Endothelial cell of umbilical vein (primary cell): ENCODE measurements around the gene BPTF. TPM values are rescaled to one million over a fixed set of nuclear protein-coding genes. Genes with fewer than 3 reads are reported as not detected.

Experiments
- BruUV-seq: library from RNA; stranded (reverse); fragments of 400-500 nt; replicated peaks from 2 replicates; lab custom pipeline; 2021; lab: Mats Ljungman, UMichigan
- CTCF ChIA-PET: fragments of 300-600, 350-600 bp; sonication (Branson Sonifier 250); formaldehyde crosslinking; loops from one replicate; lab custom pipeline; 2021; ENCODE audit warnings: antibody characterized with exemption, inconsistent platforms; lab: Charles Lee
- POLR2A ChIA-PET: fragments of 300-600, 350-600 bp; sonication (Branson Sonifier 250); formaldehyde crosslinking; loops from one replicate; lab custom pipeline; 2021; ENCODE audit warnings: antibody characterized with exemption, inconsistent platforms; lab: Charles Lee
- DNase-seq: peaks from one replicate; pipeline ENCODE4 v3.0.0-alpha.2; 2011; ENCODE audit warnings: low read depth, low spot score
- FAIRE-seq: peaks from 2 replicates; lab custom pipeline; 2011; peaks lifted over from hg19 to GRCh38; lab: Jason Lieb, UNC
- H2AFZ ChIP-seq: 2 replicates; pipeline ENCODE4 v1.6.0; 2012; ENCODE audit warnings: low read depth, low read length, control low read depth, inconsistent platforms
- H3K27ac ChIP-seq: 2 replicates; pipeline ENCODE4 v1.5.1; 2011; ENCODE audit warnings: low read depth, mild to moderate bottlenecking, control low read depth, low read length, moderate library complexity; ENCODE audit not compliant: insufficient read depth
- H3K27me3 ChIP-seq, 2 experiments: 2 replicates each; pipeline versions ENCODE4 v1.6.0 to v1.6.1; 2011; ENCODE audit warnings: low read length in 2 of 2, mixed read lengths in 1 of 2; ENCODE audit not compliant: control insufficient read depth in 2 of 2, insufficient read depth in 2 of 2
- H3K36me3 ChIP-seq, 2 experiments: 2 replicates in 1 of 2; 3 replicates in 1 of 2; pipeline ENCODE4 v1.5.1; 2011; ENCODE audit warnings: low read length in 2 of 2, mild to moderate bottlenecking in 1 of 2, moderate library complexity in 1 of 2; ENCODE audit not compliant: control insufficient read depth in 2 of 2, insufficient read depth in 2 of 2; ENCODE audit errors: extremely low read depth in 1 of 2
- H3K4me1 ChIP-seq: 3 replicates; pipeline ENCODE4 v1.5.1; 2011; ENCODE audit warnings: mild to moderate bottlenecking, low read length; ENCODE audit not compliant: control insufficient read depth, insufficient read depth; ENCODE audit errors: extremely low read depth
- H3K4me2 ChIP-seq: 2 replicates; pipeline ENCODE4 v1.6.1; 2011; ENCODE audit warnings: low read length, control low read depth, mixed read lengths; ENCODE audit not compliant: insufficient read depth
- H3K4me3 ChIP-seq, 3 experiments: fragments of 200-600 bp in 1 of 3; sonication (generic), shearing (Covaris generic) in 1 of 3; replicated peaks in 1 of 3; 2 replicates each; pipeline ENCODE4 v1.5.1; 2011 to 2016; ENCODE audit warnings: control low read depth in 3 of 3, low read length in 3 of 3, mild to moderate bottlenecking in 2 of 3, inconsistent platforms in 1 of 3, low read depth in 1 of 3, moderate library complexity in 1 of 3; ENCODE audit not compliant: insufficient read depth in 1 of 3
- H3K79me2 ChIP-seq: 2 replicates; pipeline ENCODE4 v1.6.0; 2012; ENCODE audit warnings: low read length, inconsistent platforms; ENCODE audit not compliant: control insufficient read depth, insufficient read depth
- H3K9ac ChIP-seq: replicated peaks from 2 replicates; pipeline ENCODE3; 2011; ENCODE audit warnings: low read length, control low read depth; ENCODE audit not compliant: insufficient read depth; ENCODE audit errors: extremely low read depth
- H3K9me1 ChIP-seq: replicated peaks from 3 replicates; pipeline ENCODE4 v1.6.0; 2011; ENCODE audit warnings: mild to moderate bottlenecking, low read length; ENCODE audit not compliant: control insufficient read depth, insufficient read depth; ENCODE audit errors: extremely low read depth
- H3K9me3 ChIP-seq: replicated peaks from 2 replicates; pipeline ENCODE4 v1.5.1; 2012; ENCODE audit warnings: low read length, inconsistent platforms; ENCODE audit not compliant: control insufficient read depth, insufficient read depth
- H4K20me1 ChIP-seq: replicated peaks from 2 replicates; pipeline ENCODE3; 2011; ENCODE audit warnings: mild to moderate bottlenecking, low read length; ENCODE audit not compliant: control insufficient read depth, insufficient read depth; ENCODE audit errors: extremely low read depth
- EZH2 ChIP-seq: IDR thresholded peaks from 2 replicates; pipeline ENCODE4 v1.6.1; 2012; ENCODE audit warnings: borderline replicate concordance, low read depth, mild to moderate bottlenecking, moderate library complexity, low read length, inconsistent platforms; ENCODE audit not compliant: severe bottlenecking
- FOS ChIP-seq: IDR thresholded peaks from 2 replicates; pipeline ENCODE4 v1.6.1; 2011; ENCODE audit warnings: mild to moderate bottlenecking, low read length, moderate library complexity, borderline replicate concordance; ENCODE audit not compliant: insufficient read depth
- GATA2 ChIP-seq: IDR thresholded peaks from 2 replicates; pipeline ENCODE4 v1.7.0; 2011; ENCODE audit warnings: low read depth, mild to moderate bottlenecking, moderate library complexity, mixed read lengths, low read length; ENCODE audit not compliant: insufficient read length, insufficient read depth
- JUN ChIP-seq: IDR thresholded peaks from 2 replicates; pipeline ENCODE4 v1.6.1; 2011; ENCODE audit warnings: borderline replicate concordance, low read depth; ENCODE audit not compliant: insufficient read length, insufficient read depth
- MYC ChIP-seq: IDR thresholded peaks from one replicate; pipeline ENCODE4 v1.6.1; 2011; ENCODE audit warnings: mild to moderate bottlenecking, low read depth, low read length
- POLR2A ChIP-seq: IDR thresholded peaks from 2 replicates; pipeline ENCODE4 v1.6.1; 2012; ENCODE audit warnings: low read depth, mild to moderate bottlenecking, control low read depth, low read length
- POLR2AphosphoS5 ChIP-seq: IDR thresholded peaks from 2 replicates; pipeline ENCODE4 v1.6.1; 2012; ENCODE audit warnings: low read depth, mild to moderate bottlenecking, control low read depth, low read length, moderate library complexity; ENCODE audit not compliant: insufficient read depth
- dilution Hi-C: fragments of 300-500 bp; cut with MboI; formaldehyde crosslinking; loops from one replicate; pipeline ENCODE4 v1.15.0; 2019; ENCODE audit warnings: low sequenced_read_pairs; ENCODE audit not compliant: extremely low pct_ligation_motif_present
- intact Hi-C: fragments of 100-400 bp; cut with micrococcal nuclease; formaldehyde crosslinking; loops from one replicate; pipeline ENCODE4 v1.10.0; 2022
- polyA plus RNA-seq, 4 experiments: library from polyadenylated mRNA; depleted of rRNA in 3 of 4; stranded (reverse) in 3 of 4; unstranded in 1 of 4; fragments of >200 nt; gene quantifications; 2 replicates each; pipeline versions ENCODE4 v1.2.1 to v1.2.3, GENCODE V29; 2011 to 2012; ENCODE audit warnings: missing spikeins in 1 of 4
- total RNA-seq: library from RNA; stranded (reverse); gene quantifications from 2 replicates; pipeline ENCODE4 v1.2.3, GENCODE V29; 2021

Gene BPTF
- total and polyA plus RNA-seq, 2 donors (not counting 3 experiments of a cell fraction or from before 2014, with no cell fraction given) = 41.0 to 88.1 TPM

GRCh38 chr17:67785122-67785477 is 40.2 kb upstream of the BPTF start:
- POLR2A ChIA-PET = interaction anchor here (0.7 kb wide), 1 partner anchor 49 kb away, joined by 4 read pairs; no protein-coding TSS in a partner anchor
- CTCF ChIA-PET = interaction anchor here (1.2 kb wide), 1 partner anchor 40 kb away, joined by 3 read pairs; no protein-coding TSS in a partner anchor
- Histone ChIP-seq H3K9ac (no peak overlapping the region), H3K79me2 (no peaks in the 10 kb centered on the region), H3K4me3 (no peak overlapping the region), H3K4me2 (no peak overlapping the region), H3K9me3 (no peaks in the 10 kb centered on the region), H4K20me1 (no peaks in the 10 kb centered on the region), H3K27ac (no peak overlapping the region), H3K4me1 (no peaks in the 10 kb centered on the region), H3K27me3 (peaks cover 3 to 5% of the 10 kb centered on the region in 2 experiments), H2AFZ (no peak overlapping the region), H3K9me1 (no peaks in the 10 kb centered on the region), H3K36me3 (no peaks in the 10 kb centered on the region)
- TF ChIP-seq GATA2 (no peak), POLR2AphosphoS5 (no peak), MYC (no peak), JUN (no peak), FOS (no peak), POLR2A (no peak), EZH2 (no peak)
- intact Hi-C loops (no loop called here), dilution Hi-C loops (no loop called here)
- BruUV-seq = no TSS peak
- FAIRE-seq = no peak
- DNase-seq = no peak

- DNase-seq (no peak), FAIRE-seq (no peak)
- dilution Hi-C loops (no loop called here), intact Hi-C loops (no loop called here)
- Histone ChIP-seq H3K9me3 (no peaks in the 10 kb centered on the region), H2AFZ (no peak overlapping the region), H3K9me1 (no peaks in the 10 kb centered on the region), H4K20me1 (no peaks in the 10 kb centered on the region), H3K9ac (no peak overlapping the region), H3K27me3 (peaks cover 3 to 5% of the 10 kb centered on the region in 2 experiments), H3K4me1 (no peaks in the 10 kb centered on the region), H3K4me3 (no peak overlapping the region), H3K27ac (no peak overlapping the region), H3K36me3 (no peaks in the 10 kb centered on the region), H3K79me2 (no peaks in the 10 kb centered on the region), H3K4me2 (no peak overlapping the region)
- BruUV-seq = no TSS peak
- ChIA-PET CTCF (interaction anchor here (1.2 to 1.5 kb wide), 2 partner anchors 15 to 40 kb away, joined by 3 to 4 read pairs; no protein-coding TSS in a partner anchor), POLR2A (no interaction called here)
- no peak for TF ChIP-seq GATA2
- no peak for TF ChIP-seq MYC
These were observed 39.8 kb upstream of the BPTF start for GRCh38 chr17:67785504-67785903.
